GM23338 (cell line): ENCODE data around the gene ASB1. TPM values are rescaled to one million over a fixed set of nuclear protein-coding genes. Genes with fewer than 3 reads are reported as not detected.

Experiments
- ATAC-seq: fragments of 200-7000 bp; cut with Tn5 transposase; 3 replicates; pipeline ENCODE4 v1.9.1; 2020
- DNase-seq: peaks from one replicate; pipeline ENCODE4 v3.0.0-alpha.2; 2015; ENCODE audit warnings: low spot score
- H2AFZ ChIP-seq: fragments of 200-600 bp; sonication (generic); 2 replicates; pipeline ENCODE4 v1.8.0; 2016; ENCODE audit warnings: antibody characterized with exemption, mild to moderate bottlenecking, moderate library complexity
- H3F3A ChIP-seq: fragments of 200-600 bp; sonication (generic); replicated peaks from 2 replicates; pipeline ENCODE4 v1.8.0; 2017; ENCODE audit warnings: antibody characterized with exemption, mixed run types, low read depth
- H3K27ac ChIP-seq: fragments of 200-600 bp; sonication (generic); 2 replicates; pipeline ENCODE4 v1.6.1; 2016; ENCODE audit warnings: low read depth
- H3K27me3 ChIP-seq: fragments of 200-600 bp; sonication (generic); 2 replicates; pipeline ENCODE4 v1.8.0; 2016; ENCODE audit warnings: mild to moderate bottlenecking, mixed run types, moderate library complexity; ENCODE audit not compliant: insufficient read depth
- H3K36me3 ChIP-seq: fragments of 200-600 bp; sonication (generic); 2 replicates; pipeline ENCODE4 v1.8.0; 2016; ENCODE audit warnings: mild to moderate bottlenecking; ENCODE audit not compliant: insufficient read depth
- H3K4me1 ChIP-seq: fragments of 200-600 bp; sonication (generic); 2 replicates; pipeline ENCODE4 v1.8.0; 2016; ENCODE audit warnings: mild to moderate bottlenecking, moderate library complexity; ENCODE audit not compliant: insufficient read depth
- H3K4me2 ChIP-seq: fragments of 200-600 bp; sonication (generic); 2 replicates; pipeline ENCODE4 v1.7.1; 2017; ENCODE audit warnings: mixed run types
- H3K4me3 ChIP-seq: fragments of 200-600 bp; sonication (generic); 2 replicates; pipeline ENCODE4 v1.6.1; 2016; ENCODE audit warnings: mixed run types
- H3K79me2 ChIP-seq: fragments of 200-600 bp; sonication (generic); replicated peaks from 2 replicates; pipeline ENCODE4 v1.8.0; 2017; ENCODE audit warnings: mild to moderate bottlenecking; ENCODE audit not compliant: insufficient read depth
- H3K9me2 ChIP-seq: fragments of 200-600 bp; sonication (generic); 2 replicates; pipeline ENCODE4 v1.8.0; 2017; ENCODE audit not compliant: insufficient read depth
- H4K20me1 ChIP-seq: fragments of 200-600 bp; sonication (generic); replicated peaks from 2 replicates; pipeline ENCODE4 v1.8.0; 2017; ENCODE audit warnings: mild to moderate bottlenecking; ENCODE audit not compliant: insufficient read depth
- H3K27ac Mint-ChIP-seq: 2 replicates; pipeline ENCODE4 v1.8.0; 2020; ENCODE audit warnings: inconsistent platforms, mild to moderate bottlenecking, moderate library complexity, mixed read lengths
- H3K27me3 Mint-ChIP-seq: 3 replicates; pipeline ENCODE4 v1.8.0; 2022; ENCODE audit warnings: low read depth, mild to moderate bottlenecking, moderate library complexity, mixed read lengths, inconsistent platforms; ENCODE audit not compliant: insufficient read depth, poor library complexity
- H3K36me3 Mint-ChIP-seq: 3 replicates; pipeline ENCODE4 v1.8.0; 2021; ENCODE audit warnings: low read depth, mild to moderate bottlenecking, inconsistent platforms, moderate library complexity, mixed read lengths
- H3K4me1 Mint-ChIP-seq: 3 replicates; pipeline ENCODE4 v1.8.0; 2020; ENCODE audit warnings: mild to moderate bottlenecking, inconsistent platforms, mixed read lengths
- H3K4me3 Mint-ChIP-seq: 3 replicates; pipeline ENCODE4 v1.8.0; 2021; ENCODE audit warnings: moderate library complexity, mild to moderate bottlenecking, inconsistent platforms, mixed read lengths
- H3K9me3 Mint-ChIP-seq: 3 replicates; pipeline ENCODE4 v1.8.0; 2020; ENCODE audit warnings: moderate library complexity, mild to moderate bottlenecking, inconsistent platforms, mixed read lengths
- CREB1 ChIP-seq: fragments of 250-450 bp; sonication (Bioruptor Pico); IDR thresholded peaks from 2 replicates; pipeline ENCODE4 v1.5.0; 2020; ENCODE audit warnings: low read depth, mild to moderate bottlenecking, moderate library complexity
- CTCF ChIP-seq, 2 experiments: fragments of 200-600 bp in 1 of 2; sonication (generic) in 1 of 2; conservative IDR thresholded peaks; 2 replicates each; pipeline versions ENCODE4 v1.5.1 to v1.6.1; 2016 to 2017; ENCODE audit warnings: antibody characterized with exemption in 2 of 2, low read depth in 2 of 2, mild to moderate bottlenecking in 2 of 2, moderate library complexity in 1 of 2
- EZH2 ChIP-seq: fragments of 200-600 bp; sonication (generic); IDR thresholded peaks from one replicate; pipeline ENCODE4 v1.8.0; 2017; ENCODE audit warnings: antibody characterized with exemption, mild to moderate bottlenecking, low read depth; ENCODE audit not compliant: unreplicated experiment
- EZH2phosphoT487 ChIP-seq: fragments of 200-600 bp; sonication (generic); IDR thresholded peaks from one replicate; pipeline ENCODE4 v1.8.1; 2018; ENCODE audit warnings: antibody characterized with exemption; ENCODE audit not compliant: unreplicated experiment
- JUNB ChIP-seq: IDR thresholded peaks from one replicate; pipeline ENCODE4 v1.6.1; 2016; ENCODE audit warnings: antibody characterized with exemption; ENCODE audit not compliant: unreplicated experiment
- NANOG ChIP-seq: IDR thresholded peaks from 2 replicates; pipeline ENCODE4 v1.6.1; 2016; ENCODE audit warnings: antibody characterized with exemption, borderline replicate concordance
- POLR2AphosphoS5 ChIP-seq: IDR thresholded peaks from 2 replicates; pipeline ENCODE4 v1.6.1; 2016; ENCODE audit warnings: antibody characterized with exemption, low read depth
- STAT1 ChIP-seq: IDR thresholded peaks from one replicate; pipeline ENCODE4 v1.6.1; 2016; ENCODE audit warnings: antibody characterized with exemption; ENCODE audit not compliant: unreplicated experiment
- ZNF114 ChIP-seq: fragments of 250-450 bp; sonication (Bioruptor Pico); IDR thresholded peaks from 2 replicates; pipeline ENCODE4 v1.5.0; 2020; ENCODE audit warnings: mild to moderate bottlenecking, moderate library complexity
- ZNF331 ChIP-seq: fragments of 250-450 bp; sonication (Bioruptor Pico); IDR thresholded peaks from 2 replicates; pipeline ENCODE4 v1.5.0; 2020; ENCODE audit warnings: low read depth, mild to moderate bottlenecking, moderate library complexity
- ZNF462 ChIP-seq: fragments of 250-450 bp; sonication (Bioruptor Pico); IDR thresholded peaks from 2 replicates; pipeline ENCODE4 v1.5.0; 2020; ENCODE audit warnings: mild to moderate bottlenecking, moderate library complexity
- polyA plus RNA-seq: library from polyadenylated mRNA; unstranded; fragments of >200 nt; fragmentation: Nextera tagmentation; extraction: Ambion mirVana; gene quantifications from 2 replicates; pipeline ENCODE4 v1.2.1, GENCODE V29; 2016
- total RNA-seq: library from RNA; depleted of rRNA; stranded (reverse); fragments of >200 nt; shearing (Covaris generic); gene quantifications from 2 replicates; pipeline ENCODE4 v1.2.3, GENCODE V29; 2014
- TF ChIP-seq, protein P1 (sequence below): IDR thresholded peaks from 2 replicates; pipeline ENCODE4 v1.6.1; 2016; ENCODE audit warnings: antibody characterized with exemption
- TF ChIP-seq, protein P2 (sequence below): IDR thresholded peaks from one replicate; pipeline ENCODE4 v1.6.1; 2018; ENCODE audit warnings: antibody characterized with exemption; ENCODE audit not compliant: unreplicated experiment

The ASB1 gene
- total and polyA plus RNA-seq, 2 experiments from 2014 or later = 21.5 to 23.9 TPM

- no peak overlapping the region for H3K27ac ChIP-seq
- H3K9me2 ChIP-seq = no peaks in the 10 kb centered on the region
- DNase-seq = no peak
- H2AFZ ChIP-seq = no peak overlapping the region
- H3K27ac Mint-ChIP-seq = no peak overlapping the region
- no peaks in the 10 kb centered on the region for H3K36me3 ChIP-seq
- peaks cover 7% of the 10 kb centered on the region; the same call in 2 of the 3 replicates for H3K36me3 Mint-ChIP-seq
- H3K4me3 Mint-ChIP-seq = no peak overlapping the region
- no peaks in the 10 kb centered on the region for H3K4me1 ChIP-seq
- H3K27me3 Mint-ChIP-seq = peaks cover 8% of the 10 kb centered on the region
- H3F3A ChIP-seq = no peaks in the 10 kb centered on the region
- no peaks in the 10 kb centered on the region for H3K27me3 ChIP-seq
- no peaks in the 10 kb centered on the region for H3K79me2 ChIP-seq
- TF ChIP-seq EZH2phosphoT487 (no peak), ZNF114 (CRISPR knock-in tag) (no peak), ZNF331 (no peak), NANOG (no peak), CTCF (conservative IDR thresholded peaks at IDR 0.05; ENCODE audit: low read depth in 2 of 2) (no peak), EZH2 (no peak), JUNB (no peak), STAT1 (no peak), ZNF462 (CRISPR knock-in tag) (no peak), CREB1 (CRISPR knock-in tag) (no peak), POLR2AphosphoS5 (no peak)
- TF ChIP-seq, protein P1, sequence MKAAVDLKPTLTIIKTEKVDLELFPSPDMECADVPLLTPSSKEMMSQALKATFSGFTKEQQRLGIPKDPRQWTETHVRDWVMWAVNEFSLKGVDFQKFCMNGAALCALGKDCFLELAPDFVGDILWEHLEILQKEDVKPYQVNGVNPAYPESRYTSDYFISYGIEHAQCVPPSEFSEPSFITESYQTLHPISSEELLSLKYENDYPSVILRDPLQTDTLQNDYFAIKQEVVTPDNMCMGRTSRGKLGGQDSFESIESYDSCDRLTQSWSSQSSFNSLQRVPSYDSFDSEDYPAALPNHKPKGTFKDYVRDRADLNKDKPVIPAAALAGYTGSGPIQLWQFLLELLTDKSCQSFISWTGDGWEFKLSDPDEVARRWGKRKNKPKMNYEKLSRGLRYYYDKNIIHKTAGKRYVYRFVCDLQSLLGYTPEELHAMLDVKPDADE = no peak
- TF ChIP-seq, protein P2, sequence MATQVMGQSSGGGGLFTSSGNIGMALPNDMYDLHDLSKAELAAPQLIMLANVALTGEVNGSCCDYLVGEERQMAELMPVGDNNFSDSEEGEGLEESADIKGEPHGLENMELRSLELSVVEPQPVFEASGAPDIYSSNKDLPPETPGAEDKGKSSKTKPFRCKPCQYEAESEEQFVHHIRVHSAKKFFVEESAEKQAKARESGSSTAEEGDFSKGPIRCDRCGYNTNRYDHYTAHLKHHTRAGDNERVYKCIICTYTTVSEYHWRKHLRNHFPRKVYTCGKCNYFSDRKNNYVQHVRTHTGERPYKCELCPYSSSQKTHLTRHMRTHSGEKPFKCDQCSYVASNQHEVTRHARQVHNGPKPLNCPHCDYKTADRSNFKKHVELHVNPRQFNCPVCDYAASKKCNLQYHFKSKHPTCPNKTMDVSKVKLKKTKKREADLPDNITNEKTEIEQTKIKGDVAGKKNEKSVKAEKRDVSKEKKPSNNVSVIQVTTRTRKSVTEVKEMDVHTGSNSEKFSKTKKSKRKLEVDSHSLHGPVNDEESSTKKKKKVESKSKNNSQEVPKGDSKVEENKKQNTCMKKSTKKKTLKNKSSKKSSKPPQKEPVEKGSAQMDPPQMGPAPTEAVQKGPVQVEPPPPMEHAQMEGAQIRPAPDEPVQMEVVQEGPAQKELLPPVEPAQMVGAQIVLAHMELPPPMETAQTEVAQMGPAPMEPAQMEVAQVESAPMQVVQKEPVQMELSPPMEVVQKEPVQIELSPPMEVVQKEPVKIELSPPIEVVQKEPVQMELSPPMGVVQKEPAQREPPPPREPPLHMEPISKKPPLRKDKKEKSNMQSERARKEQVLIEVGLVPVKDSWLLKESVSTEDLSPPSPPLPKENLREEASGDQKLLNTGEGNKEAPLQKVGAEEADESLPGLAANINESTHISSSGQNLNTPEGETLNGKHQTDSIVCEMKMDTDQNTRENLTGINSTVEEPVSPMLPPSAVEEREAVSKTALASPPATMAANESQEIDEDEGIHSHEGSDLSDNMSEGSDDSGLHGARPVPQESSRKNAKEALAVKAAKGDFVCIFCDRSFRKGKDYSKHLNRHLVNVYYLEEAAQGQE = no peak
- H4K20me1 ChIP-seq = no peaks in the 10 kb centered on the region
- no peak overlapping the region for H3K4me3 ChIP-seq
- no peaks in the 10 kb centered on the region for H3K4me1 Mint-ChIP-seq
- peaks cover 8% of the 10 kb centered on the region for H3K9me3 Mint-ChIP-seq
- ATAC-seq = no peak
- H3K4me2 ChIP-seq = no peak overlapping the region
These were observed 74.6 kb downstream of the ASB1 start for GRCh38 chr2:238501311-238501710.
